Stimulated activated CD4-positive, alpha-beta T cell treated with anti-CD3 and anti-CD28 coated beads, Interleukin-1b, Interleukin-23, amount 100 ng/mL, for 4 hours (primary cell): ENCODE measurements around the gene MRTFA.
"Not testable (repeated sequence)": the region's sequence is repeated elsewhere in the genome, so short reads cannot be mapped to it uniquely, and the experiment has no call there.

Source experiments
- DNase-seq, 2 donors: peaks; one replicate each; pipeline ENCODE4 v3.0.0-alpha.2; 2020; ENCODE audit warnings: low read depth in 2 of 2

MRTFA gene

DNA sequence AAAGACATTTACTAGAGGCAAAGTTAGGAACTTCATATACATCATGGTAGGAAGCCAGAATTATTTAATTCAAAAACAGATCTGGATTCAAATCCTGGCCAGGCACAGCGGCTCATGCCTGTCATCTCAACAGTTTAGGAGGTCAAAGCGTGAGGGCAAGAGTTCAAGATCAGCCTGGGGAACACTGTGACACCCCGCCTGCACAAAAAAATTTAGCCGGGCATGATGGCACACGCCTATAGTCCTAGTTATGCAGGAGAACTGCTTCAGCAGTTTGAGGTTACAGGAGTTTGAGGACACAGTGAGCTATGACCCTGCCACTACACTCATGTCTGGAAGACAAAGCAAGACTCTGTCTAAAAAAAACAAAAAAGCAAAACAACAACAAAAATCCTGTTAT lies 8.9 kb downstream of the MRTFA start:
- DNase-seq: no peak

DNA sequence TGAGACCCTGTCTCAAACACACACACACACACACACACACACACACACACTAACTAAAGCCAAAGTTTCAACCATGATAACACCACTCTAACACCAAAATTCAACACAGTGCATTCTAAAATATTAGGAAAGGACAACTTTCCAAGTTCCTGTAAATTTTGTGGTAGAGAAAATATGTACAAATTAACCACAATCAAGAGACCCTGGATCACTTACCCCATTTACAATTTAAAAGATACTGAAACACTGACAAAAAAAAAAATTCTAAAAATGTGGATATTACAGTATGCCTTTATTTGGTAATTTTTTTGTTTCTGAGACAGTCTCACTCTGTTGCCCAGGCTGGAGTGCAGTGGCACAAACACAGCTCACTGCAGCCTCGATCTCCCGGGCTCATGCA lies 9.7 kb downstream of the MRTFA start:
- DNase-seq: no peak

DNA sequence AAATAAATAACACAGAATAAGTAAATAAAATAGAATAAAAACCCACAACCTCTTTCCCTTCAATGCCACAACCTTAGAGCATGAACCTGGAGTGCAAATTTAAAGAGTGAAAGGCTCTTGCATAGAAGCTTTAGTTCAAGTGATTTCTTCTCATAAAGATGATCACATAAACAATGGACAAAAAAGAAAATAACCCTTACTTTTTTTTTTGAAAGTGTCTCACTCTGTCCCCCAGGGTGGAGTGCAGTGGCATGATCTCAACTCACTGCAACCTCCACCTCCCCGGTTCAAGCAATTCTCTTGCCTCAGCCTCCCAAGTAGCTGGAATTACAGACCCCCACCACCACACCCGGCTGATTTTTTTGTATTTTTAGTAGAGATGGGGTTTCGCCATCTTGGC lies 10.7 kb downstream of the MRTFA start:
- not testable (repeated sequence) for DNase-seq

DNA sequence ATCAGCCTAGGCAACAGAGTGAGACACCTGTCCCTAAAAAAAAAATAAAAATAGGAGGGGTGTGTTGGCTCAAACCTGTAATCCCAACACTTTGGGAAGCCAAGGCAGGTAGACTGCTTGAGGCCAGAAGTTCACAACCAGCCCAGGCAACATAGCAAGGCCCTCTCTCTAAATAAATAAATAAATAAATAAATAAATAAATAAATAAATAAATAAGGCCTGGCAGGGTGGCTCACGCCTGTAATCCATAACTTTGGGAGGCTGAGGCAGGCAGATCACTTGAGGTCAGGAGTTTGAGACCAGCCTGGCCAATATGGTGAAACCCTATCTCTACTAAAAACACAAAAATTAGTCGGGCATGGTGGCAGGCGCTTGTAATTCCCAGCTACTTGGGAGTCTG lies 11.2 kb downstream of the MRTFA start:
- not testable (repeated sequence) for DNase-seq

DNA sequence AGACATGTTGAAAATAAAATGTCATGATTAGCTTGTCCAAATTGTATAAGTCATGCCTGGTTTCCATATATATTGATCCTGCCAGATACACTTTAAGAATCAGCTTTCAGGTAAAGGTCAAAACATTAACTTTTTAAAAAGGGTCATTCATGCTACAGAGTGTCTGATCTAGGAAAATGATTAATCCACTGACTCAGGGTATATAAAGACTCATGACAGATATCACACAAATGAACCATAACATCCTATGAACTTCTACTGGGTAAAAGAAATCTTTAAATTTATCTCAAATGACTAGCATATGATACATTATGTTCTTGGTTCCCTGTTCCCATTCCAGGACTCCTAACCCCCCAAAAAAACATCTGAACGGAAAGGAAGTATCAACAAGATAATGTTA lies 11.7 kb downstream of the MRTFA start:
- DNase-seq: no peak

DNA sequence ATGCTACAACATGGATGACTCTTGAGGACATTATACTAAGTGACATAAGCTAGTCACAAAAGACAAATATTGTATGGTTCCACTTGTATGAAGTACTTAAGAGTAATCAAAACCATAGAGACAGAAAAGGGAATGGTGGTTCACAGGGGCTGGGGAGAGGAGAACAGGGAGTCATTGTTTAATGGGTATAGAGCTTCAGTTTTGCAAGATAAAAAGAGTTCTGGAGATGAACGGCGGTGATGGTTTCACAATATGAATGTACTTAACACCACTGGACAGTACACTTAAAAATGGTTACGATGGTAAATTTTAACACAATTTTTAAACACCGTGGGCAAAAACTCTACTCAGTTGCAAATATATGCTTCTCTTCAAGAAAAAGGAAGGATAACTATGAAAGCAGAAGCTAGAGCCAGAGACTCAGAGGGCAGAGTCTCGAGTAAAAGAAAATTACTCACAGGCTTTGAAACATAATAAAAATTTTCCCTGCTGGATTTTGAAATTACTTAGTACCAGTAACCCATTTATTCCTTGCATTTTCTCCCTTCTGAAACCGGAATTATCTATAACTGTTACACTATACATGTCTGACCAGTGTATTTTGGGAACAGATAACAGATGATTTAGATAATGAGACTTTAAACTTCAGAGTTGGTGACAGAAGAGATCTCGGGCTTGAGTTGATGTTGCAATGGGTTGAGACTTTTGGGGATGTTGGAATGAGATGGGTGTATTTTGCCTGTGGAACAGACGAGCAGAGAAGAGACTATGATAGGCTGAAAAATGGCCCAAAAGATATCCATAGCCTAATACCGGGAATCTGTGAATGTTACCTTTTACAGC lies 15.0 kb downstream of the MRTFA start:
- DNase-seq: no peak

DNA sequence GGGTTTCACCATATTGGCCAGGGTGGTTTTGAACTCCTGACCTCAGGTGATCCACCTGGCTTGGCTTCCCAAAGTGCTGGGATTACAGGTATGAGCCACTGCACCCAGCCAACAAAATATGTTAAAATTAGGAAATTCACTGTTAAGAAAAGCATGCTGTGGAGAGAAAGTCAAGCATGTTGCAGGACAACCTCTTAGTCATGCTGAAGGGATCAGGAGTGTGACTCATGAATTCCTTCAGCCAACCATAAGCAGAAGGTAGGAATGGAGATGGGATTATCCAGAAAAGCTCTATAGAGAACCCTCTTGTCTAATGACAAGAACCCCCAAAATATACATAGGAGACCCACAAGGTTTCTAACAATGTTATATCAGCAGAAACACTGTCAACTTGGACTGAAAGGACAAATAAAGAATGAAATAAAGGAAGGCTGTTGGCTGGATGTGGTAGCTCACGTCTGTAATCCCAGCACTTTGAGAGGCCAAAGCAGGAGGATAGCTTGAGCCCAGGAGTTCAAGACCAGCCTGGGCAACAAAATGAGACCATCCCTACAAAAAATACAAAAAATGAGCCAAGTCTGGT lies 16.0 kb downstream of the MRTFA start:
- DNase-seq: no peak

DNA sequence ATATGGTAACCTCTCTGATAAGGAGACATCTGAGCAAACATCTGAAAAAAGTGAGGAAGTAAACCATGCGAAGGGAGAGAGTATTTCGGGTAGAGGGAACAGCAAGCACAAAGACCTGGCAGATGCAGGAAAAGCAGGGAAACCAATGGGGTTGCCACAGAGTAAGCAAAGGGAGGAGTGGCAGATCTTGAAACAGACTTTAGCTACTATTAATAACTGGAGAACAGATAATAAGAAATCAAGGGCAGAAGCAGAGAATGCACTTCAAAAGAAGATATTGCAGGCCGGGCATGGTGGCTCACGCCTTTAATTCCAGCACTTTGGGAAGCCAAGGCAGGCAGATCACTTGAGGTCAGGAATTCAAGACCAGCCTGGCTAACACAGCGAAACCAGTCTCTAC lies 18.1 kb downstream of the MRTFA start:
- DNase-seq: no peak

DNA sequence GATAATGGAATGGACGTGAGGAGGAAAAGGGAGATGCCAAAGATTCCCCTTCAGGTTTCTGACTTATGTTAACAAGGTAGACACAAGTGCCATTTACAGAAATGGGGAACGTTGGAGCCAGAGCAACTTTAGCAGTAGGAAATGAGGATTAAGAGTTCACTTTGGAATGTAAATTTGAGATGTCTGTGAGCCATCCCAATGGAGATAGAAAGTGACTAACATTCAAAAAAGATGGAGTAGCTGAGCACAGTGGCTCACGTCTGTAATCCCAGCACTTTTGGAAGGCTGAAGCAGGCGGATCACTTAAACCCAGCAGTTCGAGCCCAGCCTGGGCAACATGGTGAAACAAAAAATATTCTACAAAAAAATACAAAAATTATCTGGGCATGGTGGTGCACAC lies 19.9 kb downstream of the MRTFA start:
- no peak for DNase-seq

DNA sequence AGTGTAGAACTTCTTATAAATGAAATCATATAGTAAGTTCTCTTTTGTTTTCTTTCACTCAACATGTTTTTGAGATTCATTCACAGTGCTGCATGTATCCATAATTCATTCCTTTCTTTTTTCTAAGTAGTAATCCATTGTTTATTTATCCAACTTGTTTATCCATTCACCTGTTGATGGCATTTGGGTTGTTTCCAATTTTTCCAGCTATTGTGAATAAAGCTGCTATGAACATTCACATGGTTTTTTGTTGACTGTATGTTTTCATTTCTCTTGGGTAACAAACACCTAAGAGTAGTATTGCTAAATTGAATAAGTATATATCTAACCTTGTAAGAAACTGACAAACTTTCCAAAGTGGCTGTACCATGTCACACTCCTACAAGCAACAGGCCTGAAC lies 23.5 kb downstream of the MRTFA start:
- DNase-seq: no peak

DNA sequence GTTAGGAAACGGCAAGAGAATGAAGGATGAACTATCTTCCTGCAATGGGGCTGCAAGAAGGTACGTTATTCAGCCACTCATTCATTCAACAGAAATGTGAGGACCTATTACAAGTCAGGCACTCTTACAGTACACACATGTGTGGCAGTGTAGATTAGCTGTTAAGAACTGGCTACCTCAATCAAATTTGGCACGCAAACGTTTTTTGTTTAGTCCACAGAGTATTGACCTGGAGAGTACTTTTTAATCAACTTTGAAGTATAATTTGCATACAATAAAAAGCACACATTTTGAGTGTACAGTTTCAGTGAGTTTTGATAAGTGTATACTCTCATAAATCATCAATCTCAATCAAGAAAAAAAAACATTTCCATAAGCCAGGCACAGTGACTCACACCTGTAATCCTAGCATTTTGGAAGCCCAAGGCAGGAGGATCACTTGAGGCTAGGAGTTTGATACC lies 24.2 kb downstream of the MRTFA start:
- DNase-seq: no peak

DNA sequence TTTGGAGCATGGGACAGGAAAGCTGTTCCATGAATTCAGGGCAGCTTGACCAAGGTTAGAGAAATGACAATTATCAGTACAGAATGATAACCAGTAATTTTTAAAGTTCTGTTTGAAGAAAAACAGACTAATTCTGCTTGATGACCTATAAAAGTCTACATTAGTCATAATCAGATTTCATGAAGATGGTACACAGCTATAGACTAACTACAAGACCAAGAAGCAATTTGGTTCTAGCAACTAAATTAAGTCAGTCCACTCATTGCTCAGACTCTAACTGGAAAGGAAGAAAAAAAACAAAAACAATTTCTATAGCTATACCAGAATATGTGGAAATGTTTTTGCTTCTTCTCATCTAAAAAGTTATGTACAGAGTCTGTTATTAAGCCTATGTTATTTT lies 24.9 kb downstream of the MRTFA start:
- no peak for DNase-seq

DNA sequence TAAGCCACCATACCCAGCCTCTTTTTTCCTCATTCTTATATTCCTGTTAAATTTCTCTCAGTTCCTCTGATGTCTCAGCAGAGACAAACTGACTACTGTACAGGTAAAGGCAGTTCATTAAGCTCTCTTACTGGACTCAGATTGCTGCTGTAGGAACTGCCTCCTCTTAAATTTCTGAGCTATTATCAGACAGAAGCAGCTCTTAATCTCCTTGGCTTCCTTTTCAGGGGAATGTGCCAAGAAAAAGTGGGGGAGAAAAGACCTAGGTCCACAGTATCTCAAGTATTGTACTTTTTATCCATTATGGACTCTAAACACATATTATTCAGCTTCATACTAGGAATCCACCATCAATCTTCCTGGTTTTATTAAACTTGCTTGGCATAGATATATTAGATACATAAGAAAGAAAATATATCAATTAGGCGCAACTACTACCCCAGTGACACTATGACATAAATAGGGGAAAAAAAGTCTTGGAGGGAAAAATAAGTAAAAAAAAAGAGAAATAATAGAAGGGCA lies 26.1 kb downstream of the MRTFA start:
- no peak for DNase-seq

DNA sequence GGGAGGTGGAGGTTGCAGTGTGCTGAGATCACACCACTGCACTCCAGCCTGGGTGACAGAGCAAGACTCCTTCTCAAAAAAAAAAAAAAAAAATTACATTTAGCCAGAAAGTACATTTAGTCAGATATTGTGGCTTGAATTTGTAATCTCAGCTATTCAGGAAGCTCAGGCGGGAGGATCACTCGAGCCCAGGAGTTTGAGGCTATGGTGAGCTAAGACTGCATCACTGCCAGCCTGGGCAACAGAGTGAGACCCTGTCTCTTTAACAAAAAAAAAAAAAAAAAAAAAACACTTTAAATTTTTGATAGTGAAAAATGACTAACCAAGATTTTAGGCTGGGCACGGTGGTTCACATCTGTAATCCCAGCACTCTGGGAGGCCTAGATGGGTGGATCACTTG lies 27.3 kb downstream of the MRTFA start:
- no peak for DNase-seq

DNA sequence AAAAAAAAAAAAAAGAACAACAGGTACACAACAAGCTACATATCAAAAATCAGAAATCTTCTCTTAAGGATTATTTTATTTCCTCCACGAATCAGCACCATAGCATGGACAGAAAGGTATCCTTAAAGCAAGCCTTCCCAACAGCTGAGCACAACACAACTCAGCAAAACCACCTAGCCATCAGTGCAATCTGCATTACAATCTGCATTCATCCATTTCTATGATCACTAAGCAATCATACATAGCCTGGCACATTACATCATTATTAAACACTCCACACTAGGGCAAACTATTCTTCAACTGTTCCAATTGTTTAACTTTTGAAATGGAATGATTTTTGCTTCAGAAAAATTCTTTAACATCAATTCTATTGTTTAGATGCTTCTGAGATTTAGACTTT lies 29.0 kb downstream of the MRTFA start:
- no peak for DNase-seq

DNA sequence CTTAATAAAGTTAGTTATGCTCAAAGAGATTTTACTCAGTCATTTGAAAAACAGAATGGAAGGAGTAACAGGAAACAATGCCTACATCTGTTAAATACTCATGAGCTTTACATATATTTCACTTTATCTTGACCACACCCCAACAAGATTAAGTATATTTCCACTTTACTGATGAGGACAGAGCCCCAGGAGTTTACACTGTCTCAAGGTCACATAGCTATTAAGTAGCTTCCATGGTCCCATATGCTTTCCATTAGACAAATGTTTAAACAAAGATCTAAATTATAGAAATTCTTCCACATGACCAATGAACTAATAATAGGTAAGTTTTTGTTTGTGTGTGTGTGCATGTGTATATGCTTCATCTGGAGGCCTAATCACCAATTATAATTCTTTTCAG lies 30.2 kb downstream of the MRTFA start:
- no peak for DNase-seq

DNA sequence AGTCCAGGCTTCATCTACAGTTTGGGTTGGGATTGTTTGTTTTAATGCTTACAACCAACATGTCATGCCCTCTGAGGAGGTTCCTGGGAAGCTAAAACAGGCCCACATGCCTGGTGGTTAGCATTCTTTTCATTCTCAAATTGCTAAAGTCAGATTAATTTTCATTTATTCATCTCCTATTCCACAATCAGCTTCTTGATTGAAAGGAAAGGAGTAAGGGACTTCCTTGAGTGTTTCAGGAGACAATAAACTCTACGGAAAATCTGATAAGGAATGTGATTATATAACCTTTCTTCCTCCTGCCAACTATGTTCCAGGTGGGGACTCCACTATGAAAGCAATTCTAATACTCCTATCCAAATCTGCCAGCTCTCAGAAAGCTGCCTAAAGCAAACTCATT lies 30.8 kb downstream of the MRTFA start:
- no peak for DNase-seq

DNA sequence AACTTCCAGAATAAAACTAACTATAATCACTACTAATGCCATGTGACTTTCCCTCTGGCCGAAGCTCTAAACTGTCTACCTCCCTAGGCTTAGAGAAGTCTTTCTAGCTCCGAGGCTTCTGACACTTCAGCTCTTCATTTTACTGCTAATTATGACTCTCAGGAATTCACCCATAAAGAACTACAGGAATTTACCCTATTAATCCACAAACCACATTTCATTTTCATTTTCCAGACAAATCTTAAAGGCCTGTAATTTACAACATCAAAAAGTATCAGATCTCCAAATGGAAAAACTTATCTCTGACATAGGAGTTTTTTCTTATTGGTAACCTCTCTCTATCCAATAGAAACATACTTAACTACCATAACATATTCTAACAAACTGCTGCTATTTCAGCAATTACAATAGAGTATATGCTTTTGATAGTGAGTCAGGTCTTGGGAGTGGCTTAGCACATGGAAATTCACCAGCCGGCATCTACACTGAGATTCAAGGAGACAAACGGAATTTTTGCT lies 33.4 kb downstream of the MRTFA start:
- no peak for DNase-seq

DNA sequence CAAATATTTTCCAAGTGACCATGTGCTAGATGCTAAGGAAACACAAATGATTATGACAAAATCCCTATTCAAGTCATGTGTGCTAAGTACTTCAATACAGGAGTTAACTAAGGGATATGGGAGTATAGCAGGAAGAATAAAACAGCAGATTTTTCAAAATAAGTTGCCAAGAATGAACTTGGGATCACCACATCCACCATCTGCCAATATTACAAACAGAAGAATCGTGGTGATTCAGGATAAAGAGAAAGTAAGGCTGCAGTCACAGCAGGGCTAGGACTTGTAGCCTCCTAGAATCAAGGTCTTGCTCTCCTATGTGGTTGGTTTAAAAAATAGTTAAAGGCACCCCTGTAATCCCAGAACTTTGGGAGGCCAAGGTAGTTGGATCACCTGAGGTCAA lies 34.3 kb downstream of the MRTFA start:
- DNase-seq: no peak

DNA sequence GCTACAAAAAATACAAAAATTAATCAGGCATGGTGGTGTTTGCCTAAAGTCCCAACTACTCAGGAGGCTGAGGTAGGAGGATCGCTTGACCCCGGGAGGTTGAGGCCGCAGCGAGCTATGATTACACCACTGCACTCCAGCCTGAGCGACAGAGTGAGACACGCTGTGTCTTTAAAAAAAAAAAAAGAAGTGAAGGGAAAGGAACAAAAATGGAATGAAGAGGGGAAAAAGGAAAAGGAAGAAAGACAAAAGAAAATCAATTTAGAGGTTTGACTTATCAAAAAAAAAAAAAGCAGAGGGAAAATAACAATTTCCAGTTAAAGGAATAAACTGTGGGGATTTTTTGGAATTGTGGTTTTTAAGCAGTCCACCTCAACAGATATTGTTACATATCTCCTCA lies 36.8 kb downstream of the MRTFA start:
- no peak for DNase-seq

DNA sequence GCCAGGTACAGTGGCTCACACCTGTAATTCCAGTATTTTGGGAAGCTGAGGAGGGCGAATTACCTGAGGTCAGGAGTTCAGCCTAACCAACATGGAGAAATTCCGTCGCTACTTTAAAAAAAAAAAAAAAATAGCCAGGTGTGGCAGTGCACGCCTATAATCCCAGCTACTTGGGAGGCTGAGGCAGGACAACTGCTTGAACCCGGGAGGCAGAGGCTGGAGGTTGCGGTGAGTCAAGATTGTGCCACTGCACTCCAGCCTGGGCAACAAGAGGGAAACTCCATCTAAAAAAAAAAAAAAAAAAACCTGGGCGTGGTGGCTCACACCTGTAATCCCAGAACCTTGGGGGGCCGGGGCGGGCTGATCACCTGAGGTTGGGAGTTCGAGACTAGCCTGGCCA lies 37.8 kb downstream of the MRTFA start:
- DNase-seq: not testable (repeated sequence)

DNA sequence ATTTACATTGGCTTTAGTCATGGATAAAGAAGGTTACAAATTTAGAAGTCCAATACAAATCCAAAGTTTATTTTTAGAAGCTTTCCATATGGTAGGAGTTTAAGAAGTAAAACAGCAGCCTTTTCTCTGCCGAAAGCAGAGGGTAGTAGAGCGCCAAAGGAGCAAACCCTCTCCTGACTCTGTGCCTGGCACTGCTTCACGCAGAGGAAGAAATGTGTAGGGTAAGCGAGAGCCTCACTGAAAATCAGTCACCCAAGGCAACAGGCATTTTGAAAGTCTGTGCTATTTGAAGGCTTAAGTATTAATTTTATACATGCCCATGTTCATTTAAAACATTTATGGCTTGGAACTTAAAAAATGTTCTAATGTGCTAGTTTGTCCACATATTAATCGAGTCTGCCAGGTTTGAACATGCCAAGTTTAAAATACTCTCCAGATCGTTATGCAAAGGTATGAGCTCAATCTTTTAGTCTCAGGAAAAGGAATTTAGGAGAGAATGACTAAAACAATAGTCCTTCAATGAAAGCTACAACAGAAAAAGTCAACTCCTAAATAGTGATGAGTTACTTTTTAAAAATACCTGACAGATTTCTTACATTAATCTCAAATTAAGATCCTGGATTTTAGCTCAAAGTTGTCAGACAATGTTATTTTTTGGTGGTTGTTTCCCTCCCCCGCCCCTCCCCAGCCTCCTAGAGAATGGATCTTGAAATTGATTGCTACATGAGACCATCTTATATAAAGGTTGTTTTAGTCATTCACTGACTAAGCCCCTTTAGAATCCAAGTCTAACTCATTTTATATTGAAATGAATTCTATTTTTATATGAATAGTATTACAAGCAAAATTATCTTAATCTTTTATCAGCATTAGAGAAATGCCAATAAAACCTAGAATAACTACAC lies 38.7 kb downstream of the MRTFA start:
- no peak for DNase-seq
